Fibroblast of skin of scalp (primary cell): ENCODE measurements around the gene TAS2R3. TPM values are rescaled to one million over a fixed set of nuclear protein-coding genes. Genes with fewer than 3 reads are reported as not detected.
A peak's percentile ranks its signal among the peaks of the same experiment; 100 is the strongest.
"Not testable (repeated sequence)": the region's sequence is repeated elsewhere in the genome, so short reads cannot be mapped to it uniquely, and the experiment has no call there.

Experiments used
- DNase-seq: peaks from one replicate; pipeline ENCODE4 v3.0.0-alpha.2; 2013
- polyA plus RNA-seq, 2 experiments: library from polyadenylated mRNA; unstranded; fragments of 120-200 nt; gene quantifications; one replicate each; pipeline ENCODE4 v1.2.1, GENCODE V29; 2013; ENCODE audit not compliant: insufficient read length in 2 of 2

The TAS2R3 gene, protein sequence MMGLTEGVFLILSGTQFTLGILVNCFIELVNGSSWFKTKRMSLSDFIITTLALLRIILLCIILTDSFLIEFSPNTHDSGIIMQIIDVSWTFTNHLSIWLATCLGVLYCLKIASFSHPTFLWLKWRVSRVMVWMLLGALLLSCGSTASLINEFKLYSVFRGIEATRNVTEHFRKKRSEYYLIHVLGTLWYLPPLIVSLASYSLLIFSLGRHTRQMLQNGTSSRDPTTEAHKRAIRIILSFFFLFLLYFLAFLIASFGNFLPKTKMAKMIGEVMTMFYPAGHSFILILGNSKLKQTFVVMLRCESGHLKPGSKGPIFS
- not detected for polyA plus RNA-seq (2013, experiment 1 of 2; ENCODE audit: insufficient read length)
- polyA plus RNA-seq (2013, experiment 2 of 2; ENCODE audit: insufficient read length), result not detected

DNA sequence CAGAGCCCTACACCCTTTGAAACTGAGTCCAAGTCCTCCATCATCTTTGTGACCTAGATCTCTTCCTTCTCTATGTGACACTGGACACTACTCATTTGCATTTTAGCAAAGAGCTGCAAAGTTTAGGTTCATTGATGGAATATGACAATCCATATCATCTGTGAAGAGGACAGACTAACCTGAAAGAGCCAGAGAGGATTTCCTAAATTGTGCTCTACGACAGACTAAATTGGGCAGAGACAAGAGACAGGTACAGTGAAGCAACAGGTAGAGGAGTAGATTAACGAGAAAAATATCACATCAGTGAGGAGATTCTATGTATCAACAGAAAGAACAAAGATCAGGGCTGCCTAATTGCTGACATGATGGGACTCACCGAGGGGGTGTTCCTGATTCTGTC lies at the start of gene TAS2R3:
TAS2R3 (plus strand) TSS at position 301 of the 400 bp plus-strand sequence; CDS start at position 363, 62 bp downstream.
- DNase-seq, result no peak

DNA sequence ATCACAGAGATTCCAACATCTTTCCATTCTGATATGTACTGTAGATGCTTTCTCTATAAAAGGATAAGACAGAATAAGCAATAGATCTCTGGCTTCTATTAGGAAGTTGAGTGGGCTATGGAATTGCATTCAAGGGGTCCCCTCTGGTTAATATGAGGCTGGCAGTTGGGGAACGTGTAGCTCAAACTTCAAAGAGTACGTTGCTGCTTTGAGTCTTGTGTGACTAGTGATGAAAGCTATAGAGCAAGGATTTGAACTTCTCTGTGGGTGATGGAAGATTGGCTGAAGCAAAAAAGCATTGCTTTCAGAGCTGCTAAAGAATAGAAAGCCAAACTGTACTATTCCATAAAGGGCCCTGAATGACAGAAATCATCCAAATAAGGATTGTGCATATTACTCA lies 49.3 kb upstream of the TAS2R3 start:
- DNase-seq, result no peak

DNA sequence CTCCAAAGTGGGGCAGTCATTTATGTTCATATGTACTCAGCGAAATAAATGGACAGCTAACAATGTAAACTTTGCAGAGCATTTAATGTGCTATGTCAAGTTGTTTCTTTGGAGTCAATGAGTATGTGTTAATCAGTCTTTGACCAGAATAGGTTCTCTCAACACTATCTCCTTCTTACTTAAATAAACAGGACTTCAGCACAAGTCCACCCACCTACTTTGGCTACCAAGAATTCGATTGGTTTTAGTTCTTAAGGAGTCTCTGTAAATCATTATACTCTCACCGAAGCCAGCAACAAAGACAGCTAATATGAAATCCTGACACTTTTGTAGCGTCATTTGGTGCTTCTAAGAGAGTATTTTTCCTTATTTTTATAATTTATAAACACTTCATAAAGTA lies 48.9 kb upstream of the TAS2R3 start:
- no peak for DNase-seq

DNA sequence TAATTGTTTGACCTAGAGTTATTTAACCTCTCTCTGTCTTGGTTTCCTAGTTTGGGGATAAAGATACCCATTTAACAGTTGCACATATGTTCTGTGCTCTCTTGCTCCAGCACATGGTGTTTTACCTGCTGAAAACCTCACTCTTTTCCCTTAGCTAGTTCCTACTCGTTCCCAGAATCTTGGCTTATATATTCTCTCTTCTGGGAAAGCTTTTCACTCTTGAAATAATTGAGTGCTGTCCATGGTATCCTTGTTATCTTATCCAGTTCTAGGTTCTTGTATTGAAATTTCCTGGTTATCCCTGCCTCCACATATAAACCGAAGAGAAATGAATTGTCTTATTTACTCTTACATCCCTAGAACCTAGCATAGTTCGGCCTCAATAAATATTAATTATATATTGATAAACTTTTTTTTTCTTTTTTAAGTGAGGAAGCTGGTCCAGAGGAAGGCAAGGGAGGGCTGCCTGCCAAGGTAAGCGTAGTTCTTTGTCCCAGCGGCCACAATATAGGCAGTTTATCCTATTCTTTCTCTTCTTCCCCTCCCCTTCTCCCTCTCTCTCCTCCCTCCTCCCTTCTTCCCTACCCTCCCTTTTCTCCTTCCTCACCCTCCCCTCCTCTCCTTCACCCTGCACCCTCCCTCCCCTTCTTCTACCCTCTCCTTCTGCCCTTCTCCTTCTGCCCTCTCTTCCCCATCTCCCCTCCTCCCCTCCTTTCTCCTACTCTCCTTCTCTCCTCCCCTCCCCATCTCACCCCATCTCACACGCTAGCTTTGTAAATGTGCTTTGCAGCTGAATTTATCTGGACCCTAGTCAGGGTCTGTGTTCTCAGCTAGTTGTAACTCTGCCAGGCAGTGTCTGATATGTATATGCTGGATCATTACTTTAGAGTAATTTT lies 47.9 kb upstream of the TAS2R3 start:
- no peak for DNase-seq

DNA sequence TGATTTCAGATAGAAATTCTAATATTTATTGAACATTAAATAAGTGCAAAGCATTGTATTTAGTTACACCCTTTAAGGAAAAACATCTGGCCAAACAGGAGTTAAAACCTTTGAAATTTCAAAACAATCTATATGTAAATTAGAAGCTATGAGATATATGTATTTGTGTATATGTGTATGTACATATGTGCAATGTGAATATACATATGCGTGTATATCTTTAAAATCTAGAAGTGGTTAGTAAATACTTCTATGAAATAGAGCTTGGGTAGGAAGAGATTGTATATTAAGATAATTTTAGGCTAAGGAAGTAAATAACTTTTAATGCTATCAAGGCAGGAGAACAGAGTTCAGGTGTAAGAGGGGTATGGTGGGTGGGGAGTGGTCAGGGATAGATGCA lies 46.4 kb upstream of the TAS2R3 start:
- no peak for DNase-seq

DNA sequence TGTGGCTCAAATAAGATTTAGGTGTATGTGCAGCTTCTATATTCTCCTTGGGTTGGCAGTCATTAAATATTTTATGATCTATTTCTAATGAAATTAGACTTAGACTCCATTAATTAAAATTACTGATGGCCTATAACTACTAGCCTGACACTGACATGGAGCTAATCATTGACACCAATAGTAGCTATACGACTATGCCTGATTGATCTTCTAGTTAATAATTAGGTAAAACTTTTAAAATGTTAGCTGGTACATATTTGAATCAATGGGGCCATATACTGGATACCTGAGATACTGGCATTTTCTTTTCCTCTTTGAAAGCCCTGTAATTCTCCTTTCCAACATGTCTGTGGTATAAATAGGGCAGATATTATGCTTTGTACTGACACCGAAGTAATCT lies 41.4 kb upstream of the TAS2R3 start:
- no peak for DNase-seq

DNA sequence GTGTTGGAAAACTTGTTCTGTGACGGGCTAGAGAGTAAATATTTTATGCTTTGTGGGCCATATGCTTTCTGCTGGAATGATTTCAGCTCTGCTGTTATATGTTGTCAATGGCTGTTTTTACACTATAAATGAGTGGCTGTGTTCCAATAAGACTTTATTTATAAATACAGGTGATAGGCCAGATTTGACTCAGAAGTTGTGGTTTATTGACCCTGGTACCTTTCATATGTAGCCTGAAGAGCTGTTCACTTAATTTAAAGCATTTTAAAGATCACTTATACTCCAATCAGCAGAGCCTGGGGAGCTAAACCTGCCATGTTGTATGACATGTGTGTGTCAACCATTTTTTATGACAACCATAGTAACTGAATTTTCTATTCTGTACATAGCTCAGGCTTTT lies 34.9 kb upstream of the TAS2R3 start:
- no peak for DNase-seq

DNA sequence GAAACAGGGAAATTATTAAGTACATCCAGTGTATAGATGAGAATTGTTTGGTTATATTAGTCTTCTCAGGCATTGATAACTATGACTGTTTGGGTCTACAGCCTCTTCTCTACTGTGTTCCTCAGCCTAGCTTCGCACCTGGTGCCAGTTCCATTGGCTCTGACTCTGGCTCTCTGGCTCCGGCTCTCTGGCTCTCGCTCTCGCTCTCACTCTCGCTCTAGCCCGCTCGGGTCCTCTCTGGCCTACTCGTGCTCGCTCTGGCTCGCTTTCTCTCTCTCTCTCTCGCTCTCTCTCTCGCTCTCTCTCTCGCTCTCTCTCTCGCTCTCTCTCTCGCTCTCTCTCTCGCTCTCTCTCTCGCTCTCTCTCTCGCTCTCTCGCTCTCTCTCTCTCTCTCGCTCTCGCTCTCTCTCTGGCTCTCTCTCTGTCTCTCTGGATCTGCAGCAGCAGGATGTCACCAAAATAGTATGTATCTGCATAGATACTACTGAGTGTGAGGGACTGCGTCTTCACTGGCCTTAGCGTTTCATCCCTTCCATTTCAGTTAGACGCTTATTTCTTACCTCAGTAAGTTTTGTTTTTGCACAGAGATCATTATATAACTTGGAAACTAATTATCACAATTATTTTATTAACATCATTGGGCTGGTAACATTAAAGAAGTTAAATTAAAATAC lies 32.3 kb upstream of the TAS2R3 start:
- no peak for DNase-seq

DNA sequence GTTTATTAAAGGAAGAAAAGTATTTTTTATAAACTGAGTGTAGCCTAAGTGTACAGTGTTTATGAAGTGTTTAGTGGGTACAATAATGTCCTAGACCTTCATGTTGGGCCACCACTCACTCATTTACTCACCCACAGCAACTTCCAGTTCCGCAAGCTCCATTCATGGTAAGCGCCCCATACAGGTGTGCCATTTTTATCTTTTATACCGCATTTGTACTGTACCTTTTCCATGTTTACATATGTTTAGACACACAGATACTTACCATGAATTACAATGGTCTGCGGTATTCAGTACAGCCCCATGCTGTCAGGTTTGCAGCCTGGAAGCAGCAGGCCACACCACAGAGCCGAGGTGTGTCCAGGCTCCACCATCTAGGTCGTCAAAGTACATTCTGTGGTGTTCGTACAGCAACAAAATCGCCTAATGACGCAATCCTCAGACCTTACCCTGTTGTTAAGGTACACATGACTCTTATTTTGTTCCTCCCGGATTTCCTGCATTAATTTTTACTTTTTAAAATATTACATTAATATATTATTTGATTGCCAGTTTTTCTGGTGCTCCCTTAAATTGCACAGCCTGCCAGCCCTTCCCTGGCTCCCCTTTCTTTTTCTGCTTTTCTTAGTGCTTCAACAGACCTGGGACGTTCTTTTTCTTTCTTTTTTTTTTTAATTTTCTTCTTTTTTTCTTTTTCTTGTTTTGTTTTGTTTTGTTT lies 26.6 kb upstream of the TAS2R3 start:
- no peak for DNase-seq

DNA sequence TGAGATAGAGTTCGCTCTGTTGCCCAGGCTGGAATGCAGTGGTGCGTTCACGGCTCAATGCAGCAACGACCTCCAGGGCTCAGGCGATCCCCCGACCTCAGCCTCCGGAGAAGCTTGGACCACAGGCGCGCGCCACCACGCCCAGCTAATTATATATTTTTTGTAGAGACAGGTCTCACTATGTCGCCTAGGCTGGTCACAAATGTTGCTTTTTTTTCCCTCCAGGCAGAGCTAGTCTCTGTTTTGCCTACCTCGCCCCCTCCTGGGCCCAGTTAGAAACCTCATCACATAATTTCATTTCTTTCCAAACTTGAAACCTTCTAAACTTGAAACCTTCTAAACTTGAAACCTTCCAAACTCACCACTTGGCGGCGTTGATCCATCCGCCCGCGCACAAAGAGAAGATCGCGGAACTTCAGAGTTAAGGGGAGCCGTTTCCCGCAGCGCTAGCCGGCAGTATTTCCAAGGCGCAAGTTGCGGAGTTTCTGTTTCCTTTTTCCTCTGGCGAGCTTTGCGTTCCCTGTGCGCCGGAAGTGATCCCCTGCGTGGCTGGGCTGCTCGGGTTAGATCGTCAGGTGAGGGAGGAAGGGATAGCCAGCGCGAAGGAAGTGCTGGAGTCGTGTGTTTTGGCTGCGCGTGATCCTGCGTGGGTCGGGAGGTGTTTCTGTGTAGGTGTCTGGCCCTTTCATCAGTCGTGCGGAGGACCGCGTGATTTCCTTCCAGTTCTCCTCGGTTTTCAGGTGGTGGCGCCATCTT lies 25.9 kb upstream of the TAS2R3 start, which contains the start of gene SSBP1:
SSBP1 (plus strand) TSS at position 523 of the 756 bp plus-strand sequence. CDS start 809 bp downstream, outside the sequence.
- peak; percentile 97 for DNase-seq

DNA sequence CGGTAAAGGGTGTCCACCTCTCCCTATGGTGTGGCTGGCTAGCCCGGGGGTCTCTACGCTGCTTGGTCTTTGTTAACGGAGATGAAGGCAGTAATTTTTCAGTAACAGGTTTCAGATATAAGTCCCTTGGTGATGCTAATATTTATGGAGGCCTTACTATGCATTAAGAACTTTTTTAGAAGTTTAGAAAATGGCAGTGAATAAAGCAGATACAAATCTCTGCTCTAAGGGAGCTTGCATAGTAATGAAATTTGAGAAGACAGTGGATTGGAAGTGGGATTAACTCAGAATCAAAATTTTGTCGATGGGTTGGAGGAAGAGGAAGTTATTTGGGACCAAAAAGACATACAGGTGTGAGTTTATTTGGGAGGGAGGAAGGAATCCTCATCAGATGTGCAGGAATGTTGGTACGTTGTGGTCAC lies 25.3 kb upstream of the TAS2R3 start:
- DNase-seq, result no peak

DNA sequence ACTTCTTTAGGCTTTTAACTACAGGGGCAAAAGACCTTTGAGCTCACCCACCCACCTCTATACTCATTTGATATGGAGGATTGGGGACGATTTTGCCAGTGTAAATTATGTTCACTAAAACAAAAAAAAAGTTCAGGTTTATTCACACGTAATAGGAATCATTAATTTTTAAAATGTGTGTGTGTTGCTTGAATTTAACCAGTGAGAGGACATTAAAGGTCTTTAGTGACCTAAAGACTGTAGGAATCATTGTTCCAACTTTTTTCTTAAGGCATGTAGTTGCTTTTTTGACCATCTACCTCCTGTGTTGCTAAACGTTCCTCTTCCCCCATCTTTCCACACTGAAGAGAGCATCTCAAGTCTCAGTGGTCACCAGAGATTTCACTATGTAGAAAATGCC lies 24.6 kb upstream of the TAS2R3 start:
- DNase-seq, result no peak

DNA sequence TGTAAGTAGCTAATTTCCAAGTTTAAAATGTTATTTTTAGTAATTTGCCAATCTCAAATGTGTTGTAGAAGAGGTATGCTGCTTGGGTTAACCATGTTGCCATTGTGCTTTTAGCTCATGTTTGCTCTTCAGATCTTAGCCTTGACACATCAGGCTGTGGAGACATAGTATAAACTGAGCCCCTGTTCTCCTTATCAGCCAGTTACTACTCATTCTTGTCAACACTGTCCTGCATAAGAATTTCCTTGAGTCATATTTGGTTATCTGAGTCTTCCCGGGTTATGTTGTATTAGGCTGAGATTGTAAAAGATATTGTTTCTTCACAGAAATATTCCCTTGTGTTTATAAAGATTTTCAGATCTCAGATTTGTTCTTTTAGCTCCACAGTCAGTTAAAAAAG lies 21.7 kb upstream of the TAS2R3 start:
- DNase-seq, result no peak

DNA sequence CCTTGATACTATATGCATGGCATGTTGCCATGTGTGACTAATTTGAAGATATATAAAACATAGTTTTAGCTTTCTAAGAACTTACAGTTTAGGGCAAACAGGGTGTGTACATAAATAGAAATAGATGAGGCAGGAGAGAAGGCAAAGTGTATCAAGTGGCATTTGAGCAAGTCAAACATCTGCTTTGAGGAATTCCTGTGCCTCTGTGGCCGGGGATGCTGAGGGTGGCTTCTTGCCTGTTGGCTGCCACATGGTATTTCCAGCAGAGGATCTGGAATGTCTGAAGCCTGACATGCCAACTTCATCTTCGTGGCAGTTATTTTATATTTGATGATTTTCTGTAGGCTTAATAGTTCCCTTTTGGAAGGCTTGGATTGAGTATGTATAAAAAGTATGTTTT lies 19.8 kb upstream of the TAS2R3 start:
- DNase-seq, result no peak

DNA sequence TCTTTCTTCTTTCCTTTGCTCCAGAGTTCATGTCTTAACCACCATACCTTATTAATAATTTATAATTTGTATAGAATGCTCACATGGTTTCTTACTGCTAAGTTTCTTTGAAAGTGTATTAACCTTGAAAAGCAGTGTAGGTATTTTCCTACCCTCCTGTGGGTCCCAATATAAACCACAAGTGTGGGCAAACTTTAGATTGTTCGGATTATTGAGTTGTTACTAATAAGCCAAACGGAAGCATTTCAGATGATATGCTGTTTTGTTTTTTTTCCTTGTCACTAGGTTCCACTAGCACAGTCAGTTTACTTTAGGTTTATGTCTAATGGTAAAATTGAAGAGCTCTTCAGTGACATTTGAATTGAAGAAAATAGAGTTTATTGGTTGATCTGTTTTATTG lies 15.5 kb upstream of the TAS2R3 start:
- no peak for DNase-seq

DNA sequence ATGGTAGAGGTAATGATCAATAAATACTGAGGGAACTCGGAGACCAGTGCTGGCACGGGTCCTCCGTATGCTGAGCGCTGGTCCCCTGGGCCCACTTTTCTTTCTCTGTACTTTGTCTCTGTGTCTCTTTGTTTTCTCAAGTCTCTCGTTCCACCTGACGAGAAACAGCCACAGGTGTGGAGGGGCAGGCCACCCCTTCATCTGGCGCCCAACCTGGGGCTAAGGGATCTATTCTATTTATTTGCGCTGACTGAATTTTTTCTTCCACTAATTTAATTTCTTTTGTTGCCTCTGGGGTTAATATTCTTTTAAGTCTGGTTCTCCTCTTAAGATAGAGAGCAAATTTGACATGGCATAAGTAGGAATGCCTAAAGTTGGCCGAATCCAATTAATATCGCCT lies 12.0 kb upstream of the TAS2R3 start:
- DNase-seq, result peak; percentile 26

DNA sequence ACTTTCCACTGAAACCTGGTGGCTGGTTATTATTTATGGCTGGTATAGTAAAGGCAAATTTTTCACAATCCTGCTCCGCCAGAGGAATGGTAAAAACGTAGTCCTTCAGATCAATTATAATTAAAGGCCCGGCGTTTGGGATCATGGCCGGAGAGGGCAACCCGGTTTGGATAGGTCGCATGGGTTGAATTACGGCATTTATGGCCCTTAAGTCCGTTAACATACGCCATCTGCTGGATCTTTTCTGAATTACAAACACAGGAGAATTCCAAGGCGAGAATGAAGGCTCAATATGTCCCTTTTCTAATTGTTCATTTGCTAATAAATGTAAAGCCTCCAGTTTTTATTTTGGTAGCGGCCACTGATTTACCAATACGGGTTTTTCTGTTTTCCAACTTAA lies 11.3 kb upstream of the TAS2R3 start:
- no peak for DNase-seq

DNA sequence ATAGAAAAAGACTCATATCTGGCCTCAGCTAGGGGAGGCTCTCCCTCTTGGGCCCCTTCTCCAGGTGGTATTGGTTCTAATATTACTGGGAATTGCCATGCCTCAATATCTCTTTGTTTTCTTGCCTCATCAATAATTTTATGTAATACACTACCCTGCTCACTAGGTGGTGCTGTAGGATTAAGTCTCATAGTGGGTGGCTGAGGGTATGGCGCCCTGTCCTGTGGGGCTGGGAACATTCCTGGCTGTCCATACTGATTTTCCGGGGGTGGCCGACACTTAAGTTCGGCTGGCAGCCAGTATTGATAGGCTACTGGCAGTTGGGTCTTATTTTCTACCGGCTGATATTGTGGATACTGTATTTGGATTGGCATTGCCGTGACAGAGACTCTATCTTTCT lies 9.0 kb upstream of the TAS2R3 start:
- DNase-seq, result peak; percentile 5

DNA sequence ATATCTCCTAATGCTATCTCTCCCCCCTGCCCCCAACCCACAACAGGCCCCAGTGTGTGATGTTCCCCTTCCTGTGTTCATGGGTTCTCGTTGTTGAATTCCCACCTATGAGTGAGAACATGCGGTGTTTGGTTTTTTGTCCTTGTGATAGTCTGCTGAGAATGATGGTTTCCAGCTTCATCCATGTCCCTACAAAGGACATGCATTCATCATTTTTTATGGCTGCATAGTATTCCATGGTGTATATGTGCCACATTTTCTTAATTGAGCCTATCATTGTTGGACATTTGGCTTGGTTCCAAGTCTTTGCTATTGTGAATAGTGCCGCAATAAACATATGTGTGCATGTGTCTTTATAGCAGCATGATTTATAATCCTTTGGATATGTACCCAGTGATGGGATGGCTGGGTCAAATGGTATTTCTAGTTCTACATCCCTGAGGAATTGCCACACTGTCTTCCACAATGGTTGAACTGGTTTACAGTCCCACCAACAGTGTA lies 6.2 kb downstream of the TAS2R3 start:
- DNase-seq, result not testable (repeated sequence)

DNA sequence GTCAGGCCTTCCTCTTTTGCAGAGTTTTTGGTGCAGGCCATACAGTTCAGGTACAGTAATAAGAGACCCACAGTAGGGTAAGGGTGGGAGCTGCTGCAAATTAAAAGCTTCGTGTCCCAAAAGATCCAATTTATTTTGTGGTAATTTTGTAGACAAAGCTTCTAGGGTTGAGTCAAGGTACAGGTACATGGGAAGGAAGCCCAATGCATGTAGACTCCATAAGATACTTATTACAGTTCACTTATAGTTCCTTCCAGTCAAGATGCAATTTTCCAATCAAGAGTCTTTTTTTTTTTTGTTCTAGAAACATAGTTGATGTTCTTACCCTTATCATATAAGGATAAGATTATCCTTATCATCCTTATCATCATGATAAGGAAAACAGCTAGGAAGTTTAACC lies 12.5 kb downstream of the TAS2R3 start, which contains the start of gene TAS2R4:
TAS2R4 (plus strand) TSS at position 301 of the 400 bp plus-strand sequence. CDS start 1,815 bp downstream, outside the sequence.
- DNase-seq, result no peak
